ENCODE measurements around the gene KPRP.

Gene KPRP

DNA sequence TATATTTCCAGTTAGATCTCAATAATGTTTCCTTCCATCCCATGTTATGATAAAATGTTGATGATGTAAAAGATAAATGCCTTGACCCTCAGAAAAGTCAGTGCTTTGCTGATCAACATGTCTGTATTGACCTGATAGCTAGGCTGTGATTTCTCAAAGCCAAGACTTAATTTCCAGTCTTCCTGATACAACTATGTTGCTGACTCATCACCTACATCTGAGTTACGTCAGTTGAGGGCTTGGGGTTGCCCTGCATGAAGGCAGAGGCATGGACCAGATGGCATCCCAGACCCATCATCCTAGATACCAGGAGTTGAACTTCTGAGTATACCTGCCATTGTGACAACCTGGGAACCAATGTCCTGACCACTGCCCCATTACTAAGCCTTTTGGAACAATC, 43.5 kb downstream of the KPRP start:
- TF ChIP-seq GATA3 (IDR thresholded peaks at IDR 0.05; ENCODE audit: low read depth, low read length) (no peak), GATA2 (IDR thresholded peaks at IDR 0.05; ENCODE audit: low read depth, low read length) (no peak)

DNA sequence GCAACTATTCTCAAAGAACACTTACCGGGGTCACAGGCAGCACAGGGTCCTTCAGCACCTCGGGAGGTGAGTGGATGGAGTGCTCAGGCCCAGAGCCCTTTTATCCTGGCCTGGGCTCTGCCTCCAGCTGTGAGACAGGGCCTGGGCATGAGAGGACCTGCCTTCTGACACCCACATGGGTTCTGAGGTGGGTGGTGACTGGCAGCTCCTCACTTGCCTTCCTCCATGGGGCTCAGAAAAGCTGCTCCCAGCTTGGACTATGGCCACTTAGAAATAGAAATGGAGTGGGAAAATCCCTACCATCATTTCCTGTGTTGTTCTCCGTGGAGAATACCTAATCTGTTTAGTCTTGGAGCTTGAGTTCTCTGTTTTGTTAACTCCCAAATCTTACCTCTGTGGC, 48.8 kb downstream of the KPRP start, which contains the start of gene LCE1C:
Gene LCE1C, minus strand, starts transcription at position 76 of the 400 bp plus-strand sequence. CDS start 1,173 bp downstream, outside the sequence.
- TF ChIP-seq GATA2 (IDR thresholded peaks at IDR 0.05; ENCODE audit: low read depth, low read length) (no peak), GATA3 (IDR thresholded peaks at IDR 0.05; ENCODE audit: low read depth, low read length) (no peak)

DNA sequence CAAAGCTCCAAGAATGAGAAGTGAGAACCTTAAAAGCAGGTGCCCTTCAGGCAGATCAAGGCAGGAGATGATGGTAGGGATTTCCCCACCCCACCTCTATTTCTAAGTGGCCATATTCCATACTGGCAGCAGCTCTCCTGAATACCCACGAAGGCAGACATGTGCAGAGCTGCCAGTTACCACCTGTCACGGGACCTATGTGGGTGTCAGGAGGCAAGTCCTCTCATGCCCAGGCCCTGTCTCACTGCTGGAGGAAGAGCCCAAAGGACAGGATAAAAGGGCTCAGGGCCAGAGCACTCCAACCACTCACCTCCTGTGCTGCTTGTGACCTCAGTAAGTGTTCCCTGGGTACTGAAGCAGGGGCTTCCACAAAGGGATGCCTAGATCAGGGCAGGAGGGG, 53.2 kb downstream of the KPRP start:
- no peak for TF ChIP-seq GATA3 (IDR thresholded peaks at IDR 0.05; ENCODE audit: low read depth, low read length)
- TF ChIP-seq GATA2 (IDR thresholded peaks at IDR 0.05; ENCODE audit: low read depth, low read length), result no peak

All from SH-SY5Y (cell line).